MM.1S (cell line): Measurements from ENCODE around the gene MRPL41.

Experiments
- EZH2 ChIP-seq: fragments of 300-600 bp; sonication (generic); optimal IDR thresholded peaks from 2 replicates; pipeline ENCODE3; 2017; ENCODE audit warnings: low read depth, mild to moderate bottlenecking, antibody characterized with exemption, low read length, mixed read lengths
- EZH2phosphoT487 ChIP-seq: fragments of 300-600 bp; sonication (generic); IDR thresholded peaks from 2 replicates; pipeline ENCODE4 v1.6.1; 2018; ENCODE audit warnings: antibody characterized with exemption, low read length
- TF ChIP-seq, protein P1 (sequence below): fragments of 300-600 bp; sonication (generic); IDR thresholded peaks from 2 replicates; pipeline ENCODE4 v1.5.1; 2016; ENCODE audit warnings: antibody characterized with exemption, low read length, mixed read lengths

DNA sequence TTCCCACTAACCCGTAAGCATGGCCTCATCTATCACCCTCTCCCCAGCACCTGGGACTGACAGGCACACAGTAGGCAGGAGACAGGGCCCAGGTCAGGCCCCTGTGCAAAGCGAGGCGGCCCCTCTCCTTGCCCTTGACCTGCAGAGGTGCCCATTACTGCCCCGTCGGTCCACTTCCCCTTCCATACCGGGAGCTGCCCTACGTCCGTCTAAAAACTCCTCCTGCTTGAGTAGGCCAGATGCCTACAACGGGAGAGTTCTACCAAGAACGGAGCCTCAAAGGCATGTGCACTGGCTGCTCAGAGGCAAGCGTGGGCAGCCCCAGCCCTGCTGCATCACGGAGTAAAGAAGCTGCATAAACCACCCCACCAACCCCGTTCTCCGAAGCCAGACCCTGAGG is 31.7 kb downstream of the MRPL41 start:
- no peak for TF ChIP-seq EZH2phosphoT487
- TF ChIP-seq, protein P1, sequence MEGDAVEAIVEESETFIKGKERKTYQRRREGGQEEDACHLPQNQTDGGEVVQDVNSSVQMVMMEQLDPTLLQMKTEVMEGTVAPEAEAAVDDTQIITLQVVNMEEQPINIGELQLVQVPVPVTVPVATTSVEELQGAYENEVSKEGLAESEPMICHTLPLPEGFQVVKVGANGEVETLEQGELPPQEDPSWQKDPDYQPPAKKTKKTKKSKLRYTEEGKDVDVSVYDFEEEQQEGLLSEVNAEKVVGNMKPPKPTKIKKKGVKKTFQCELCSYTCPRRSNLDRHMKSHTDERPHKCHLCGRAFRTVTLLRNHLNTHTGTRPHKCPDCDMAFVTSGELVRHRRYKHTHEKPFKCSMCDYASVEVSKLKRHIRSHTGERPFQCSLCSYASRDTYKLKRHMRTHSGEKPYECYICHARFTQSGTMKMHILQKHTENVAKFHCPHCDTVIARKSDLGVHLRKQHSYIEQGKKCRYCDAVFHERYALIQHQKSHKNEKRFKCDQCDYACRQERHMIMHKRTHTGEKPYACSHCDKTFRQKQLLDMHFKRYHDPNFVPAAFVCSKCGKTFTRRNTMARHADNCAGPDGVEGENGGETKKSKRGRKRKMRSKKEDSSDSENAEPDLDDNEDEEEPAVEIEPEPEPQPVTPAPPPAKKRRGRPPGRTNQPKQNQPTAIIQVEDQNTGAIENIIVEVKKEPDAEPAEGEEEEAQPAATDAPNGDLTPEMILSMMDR = no peak
- TF ChIP-seq EZH2 = no peak
